ENCODE measurements around the gene ACADS.

ACADS gene

DNA sequence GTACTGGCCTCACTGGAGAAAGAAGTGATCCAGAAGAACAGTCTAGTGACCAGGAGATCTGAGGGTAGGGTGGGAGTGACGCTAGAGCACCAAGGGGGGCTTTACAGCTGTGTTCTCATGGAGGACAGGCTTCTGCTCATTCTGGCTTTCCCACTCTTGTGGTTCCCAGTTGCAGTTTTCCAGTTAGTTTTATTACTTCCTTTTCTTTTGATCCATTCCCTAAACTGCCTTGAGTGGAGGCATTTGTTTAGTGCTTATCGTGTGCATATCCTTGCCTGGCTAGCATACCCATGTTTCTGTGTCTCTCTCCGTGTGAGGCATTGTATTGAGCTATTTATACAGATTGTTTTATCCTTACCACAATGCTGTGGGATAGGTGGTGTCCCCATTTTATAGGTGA, 34.6 kb upstream of the ACADS start:
- H3K9ac ChIP-seq (ENCODE audit: low read length): no peak overlapping the region
- no peak overlapping the region for H3K27ac ChIP-seq (ENCODE audit: low read depth, low read length, poor library complexity, severe bottlenecking)
- H4K20me1 ChIP-seq (ENCODE audit: insufficient read depth, low read length): no peaks in the 10 kb centered on the region
- no peaks in the 10 kb centered on the region for H3K9me2 ChIP-seq (ENCODE audit: low read depth, low read length)
- H3K27me3 ChIP-seq (ENCODE audit: insufficient read depth, low read length): no peaks in the 10 kb centered on the region
- TF ChIP-seq, protein P1, sequence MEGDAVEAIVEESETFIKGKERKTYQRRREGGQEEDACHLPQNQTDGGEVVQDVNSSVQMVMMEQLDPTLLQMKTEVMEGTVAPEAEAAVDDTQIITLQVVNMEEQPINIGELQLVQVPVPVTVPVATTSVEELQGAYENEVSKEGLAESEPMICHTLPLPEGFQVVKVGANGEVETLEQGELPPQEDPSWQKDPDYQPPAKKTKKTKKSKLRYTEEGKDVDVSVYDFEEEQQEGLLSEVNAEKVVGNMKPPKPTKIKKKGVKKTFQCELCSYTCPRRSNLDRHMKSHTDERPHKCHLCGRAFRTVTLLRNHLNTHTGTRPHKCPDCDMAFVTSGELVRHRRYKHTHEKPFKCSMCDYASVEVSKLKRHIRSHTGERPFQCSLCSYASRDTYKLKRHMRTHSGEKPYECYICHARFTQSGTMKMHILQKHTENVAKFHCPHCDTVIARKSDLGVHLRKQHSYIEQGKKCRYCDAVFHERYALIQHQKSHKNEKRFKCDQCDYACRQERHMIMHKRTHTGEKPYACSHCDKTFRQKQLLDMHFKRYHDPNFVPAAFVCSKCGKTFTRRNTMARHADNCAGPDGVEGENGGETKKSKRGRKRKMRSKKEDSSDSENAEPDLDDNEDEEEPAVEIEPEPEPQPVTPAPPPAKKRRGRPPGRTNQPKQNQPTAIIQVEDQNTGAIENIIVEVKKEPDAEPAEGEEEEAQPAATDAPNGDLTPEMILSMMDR (IDR thresholded peaks at IDR 0.05; ENCODE audit: low read length): no peak
- no peak for TF ChIP-seq EZH2 (IDR thresholded peaks at IDR 0.05; ENCODE audit: borderline replicate concordance, low read length)
- peaks cover 19% of the 10 kb centered on the region for H3K4me1 ChIP-seq (ENCODE audit: insufficient read depth, low read length, severe bottlenecking)
- no peaks in the 10 kb centered on the region for H3K9me3 ChIP-seq (ENCODE audit: low read length)
- H3K4me3 ChIP-seq (ENCODE audit: low read depth, low read length, poor library complexity, severe bottlenecking): no peak overlapping the region
- peaks cover 31% of the 10 kb centered on the region for H3K36me3 ChIP-seq (ENCODE audit: insufficient read depth, low read length)
- no peak overlapping the region for H2AFZ ChIP-seq (ENCODE audit: low read length)
- peaks cover 55% of the 10 kb centered on the region for H3K79me2 ChIP-seq (ENCODE audit: insufficient read depth, low read length)
- no peak overlapping the region for H3K4me2 ChIP-seq (ENCODE audit: low read length)
- no peaks in the 10 kb centered on the region for H3F3A ChIP-seq (ENCODE audit: insufficient read depth, low read length)

DNA sequence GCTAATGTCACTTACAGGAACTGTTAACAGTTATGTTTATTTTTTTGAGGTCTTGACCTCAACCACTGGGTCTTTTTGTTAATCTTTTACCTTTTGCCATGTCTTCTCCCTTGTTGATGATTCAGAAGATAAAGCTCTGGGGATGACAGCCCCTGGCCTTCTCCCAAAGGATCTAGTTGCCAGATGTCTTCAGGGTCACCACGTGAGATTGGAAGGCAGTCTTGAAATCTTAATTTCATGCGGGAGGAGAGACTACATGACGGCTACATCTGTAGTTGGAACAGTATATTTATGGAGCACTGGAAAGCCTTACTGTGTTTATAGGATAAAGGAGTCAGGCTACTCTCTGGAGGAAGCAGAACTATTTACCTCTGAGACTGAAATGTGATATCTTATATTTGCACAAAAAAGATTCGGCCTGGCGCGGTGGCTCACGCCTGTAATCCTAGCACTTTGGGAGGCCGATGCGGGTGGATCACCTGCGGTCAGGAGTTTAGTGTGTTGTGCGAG, 33.0 kb upstream of the ACADS start:
- Histone ChIP-seq H3K4me3 (ENCODE audit: low read depth, low read length, poor library complexity, severe bottlenecking) (no peak overlapping the region), H3K9me2 (ENCODE audit: low read depth, low read length) (no peaks in the 10 kb centered on the region), H3F3A (ENCODE audit: insufficient read depth, low read length) (no peaks in the 10 kb centered on the region), H2AFZ (ENCODE audit: low read length) (no peak overlapping the region), H3K79me2 (ENCODE audit: insufficient read depth, low read length) (peaks cover 52% of the 10 kb centered on the region), H3K36me3 (ENCODE audit: insufficient read depth, low read length) (peaks cover 47% of the 10 kb centered on the region), H3K4me2 (ENCODE audit: low read length) (no peak overlapping the region), H3K9ac (ENCODE audit: low read length) (no peak overlapping the region), H3K27ac (ENCODE audit: low read depth, low read length, poor library complexity, severe bottlenecking) (no peak overlapping the region), H4K20me1 (ENCODE audit: insufficient read depth, low read length) (no peaks in the 10 kb centered on the region), H3K4me1 (ENCODE audit: insufficient read depth, low read length, severe bottlenecking) (peaks cover 18% of the 10 kb centered on the region), H3K9me3 (ENCODE audit: low read length) (no peaks in the 10 kb centered on the region), H3K27me3 (ENCODE audit: insufficient read depth, low read length) (no peaks in the 10 kb centered on the region)
- TF ChIP-seq, protein P1 (IDR thresholded peaks at IDR 0.05; ENCODE audit: low read length): no peak
- no peak for TF ChIP-seq EZH2 (IDR thresholded peaks at IDR 0.05; ENCODE audit: borderline replicate concordance, low read length)

DNA sequence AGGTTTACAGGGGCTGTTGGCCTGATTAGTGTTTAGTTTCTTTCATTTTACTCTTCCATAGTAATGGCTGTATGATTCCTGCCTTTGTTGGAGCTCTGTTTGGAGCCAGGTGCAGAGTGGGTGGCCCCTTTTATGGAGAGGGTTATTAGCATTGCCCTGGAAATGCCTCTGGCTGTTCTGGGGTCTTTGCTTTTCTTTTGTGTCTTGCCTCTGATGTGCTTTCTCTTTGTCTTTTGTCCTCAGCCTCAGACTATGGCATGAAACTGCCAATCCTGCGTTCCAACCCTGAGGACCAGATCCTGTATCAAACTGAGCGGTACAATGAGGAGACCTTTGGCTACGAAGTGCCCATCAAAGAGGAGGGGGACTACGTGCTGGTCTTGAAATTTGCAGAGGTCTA, 31.8 kb upstream of the ACADS start:
- H3K9me3 ChIP-seq (ENCODE audit: low read length): no peaks in the 10 kb centered on the region
- peaks cover 9% of the 10 kb centered on the region for H3K4me1 ChIP-seq (ENCODE audit: insufficient read depth, low read length, severe bottlenecking)
- no peak overlapping the region for H3K27ac ChIP-seq (ENCODE audit: low read depth, low read length, poor library complexity, severe bottlenecking)
- no peaks in the 10 kb centered on the region for H3K9me2 ChIP-seq (ENCODE audit: low read depth, low read length)
- peaks cover 60% of the 10 kb centered on the region for H3K36me3 ChIP-seq (ENCODE audit: insufficient read depth, low read length)
- no peak overlapping the region for H3K4me2 ChIP-seq (ENCODE audit: low read length)
- H3K27me3 ChIP-seq (ENCODE audit: insufficient read depth, low read length): no peaks in the 10 kb centered on the region
- no peaks in the 10 kb centered on the region for H4K20me1 ChIP-seq (ENCODE audit: insufficient read depth, low read length)
- H3K4me3 ChIP-seq (ENCODE audit: low read depth, low read length, poor library complexity, severe bottlenecking): no peak overlapping the region
- no peak overlapping the region for H2AFZ ChIP-seq (ENCODE audit: low read length)
- no peaks in the 10 kb centered on the region for H3F3A ChIP-seq (ENCODE audit: insufficient read depth, low read length)
- H3K9ac ChIP-seq (ENCODE audit: low read length): no peak overlapping the region
- peaks cover 39% of the 10 kb centered on the region for H3K79me2 ChIP-seq (ENCODE audit: insufficient read depth, low read length)
- TF ChIP-seq, protein P1 (IDR thresholded peaks at IDR 0.05; ENCODE audit: low read length): no peak
- no peak for TF ChIP-seq EZH2 (IDR thresholded peaks at IDR 0.05; ENCODE audit: borderline replicate concordance, low read length)
